Progenitor cell of endocrine pancreas (in vitro differentiated cells): Measurements from ENCODE around the gene TGFBR3L. TPM values are rescaled to one million over a fixed set of nuclear protein-coding genes. Genes with fewer than 3 reads are reported as not detected.

Source experiments
- DNase-seq: peaks from one replicate; pipeline ENCODE4 v3.0.0; 2021; ENCODE audit warnings: low spot score; ENCODE audit not compliant: unreplicated experiment
- H3K27ac Mint-ChIP-seq: 2 replicates; pipeline ENCODE4 v1.8.0; 2021; ENCODE audit warnings: mild to moderate bottlenecking, moderate library complexity, mixed read lengths
- H3K27me3 Mint-ChIP-seq: 2 replicates; pipeline ENCODE4 v1.8.0; 2021; ENCODE audit warnings: mixed read lengths
- H3K36me3 Mint-ChIP-seq: 2 replicates; pipeline ENCODE4 v1.8.0; 2022; ENCODE audit warnings: mixed read lengths; ENCODE audit not compliant: insufficient read depth
- H3K4me1 Mint-ChIP-seq: 2 replicates; pipeline ENCODE4 v1.8.0; 2021; ENCODE audit warnings: low read depth, mixed read lengths
- H3K4me3 Mint-ChIP-seq: 2 replicates; pipeline ENCODE4 v1.8.0; 2021; ENCODE audit warnings: low read depth, mild to moderate bottlenecking, moderate library complexity, mixed read lengths
- H3K9me3 Mint-ChIP-seq: 2 replicates; pipeline ENCODE4 v1.8.0; 2021; ENCODE audit warnings: low read depth, mixed read lengths
- CTCF ChIP-seq: fragments of 200-600 bp; sonication (generic); IDR thresholded peaks from one replicate; pipeline ENCODE4 v1.5.0; 2021; ENCODE audit warnings: antibody characterized with exemption, mild to moderate bottlenecking; ENCODE audit not compliant: unreplicated experiment
- total RNA-seq: library from RNA; stranded (reverse); gene quantifications from 2 replicates; pipeline ENCODE4 v1.2.1, GENCODE V29; 2021

TGFBR3L gene
- total RNA-seq, 1 donor from 2014 or later = 0.67 TPM

DNA sequence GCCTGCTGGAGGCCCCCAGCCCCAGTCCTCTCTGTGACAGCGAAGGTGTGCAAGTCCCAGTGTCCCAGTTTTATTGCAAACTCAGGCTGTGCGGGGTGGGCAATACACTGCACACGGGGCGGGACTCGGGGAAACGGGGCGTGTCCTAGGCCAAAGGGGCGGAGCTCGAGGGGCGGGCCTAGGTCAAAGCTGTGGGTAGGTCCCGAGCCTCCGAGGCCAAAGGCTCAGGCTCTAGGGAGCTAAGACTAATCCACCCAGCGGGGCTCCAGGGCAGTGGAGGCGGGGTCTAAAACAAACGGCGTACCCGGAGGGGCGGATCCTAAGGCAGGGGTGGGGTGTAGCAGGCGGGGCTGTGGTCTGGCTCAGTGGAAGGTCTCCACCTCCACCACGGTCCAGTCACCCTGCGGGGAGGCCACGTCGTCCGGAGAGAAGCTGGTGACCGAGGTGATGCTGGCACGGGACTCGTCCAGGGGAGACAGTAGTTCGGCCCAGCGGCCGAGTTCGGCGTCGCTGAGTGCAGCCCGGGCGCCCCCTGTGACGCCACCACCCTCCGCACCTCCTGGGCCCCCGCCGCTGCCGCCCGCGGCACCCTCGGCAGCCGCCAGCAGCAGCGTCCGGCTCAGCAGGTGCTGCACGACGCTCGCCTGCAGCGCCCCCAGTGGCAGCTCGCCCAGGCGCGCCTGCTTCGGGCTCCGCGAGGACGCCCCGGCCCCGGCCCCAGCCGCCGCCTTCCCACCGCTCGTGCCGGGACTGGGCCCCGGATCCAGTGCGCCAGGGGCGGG is 45.8 kb upstream of the TGFBR3L start:
- Mint-ChIP-seq H3K4me3 (no peak overlapping the region), H3K27ac (no peak overlapping the region), H3K27me3 (peaks cover 29% of the 10 kb centered on the region), H3K36me3 (peaks cover 12% of the 10 kb centered on the region), H3K9me3 (peaks cover 2% of the 10 kb centered on the region), H3K4me1 (peaks cover 9% of the 10 kb centered on the region)
- peak; percentile 90 for TF ChIP-seq CTCF
- DNase-seq = peak; percentile 64

GRCh38 chr19:7869453-7869909 is 45.1 kb upstream of the TGFBR3L start:
- peaks cover 12% of the 10 kb centered on the region for H3K36me3 Mint-ChIP-seq
- H3K27ac Mint-ChIP-seq = no peak overlapping the region
- peaks cover 24% of the 10 kb centered on the region for H3K27me3 Mint-ChIP-seq
- DNase-seq = no peak
- no peak overlapping the region for H3K4me3 Mint-ChIP-seq
- peaks cover 2% of the 10 kb centered on the region for H3K9me3 Mint-ChIP-seq
- TF ChIP-seq CTCF = peak; percentile 20
- peaks cover 9% of the 10 kb centered on the region for H3K4me1 Mint-ChIP-seq

- peaks cover 12% of the 10 kb centered on the region for H3K36me3 Mint-ChIP-seq
- H3K27ac Mint-ChIP-seq = no peak overlapping the region
- no peak for TF ChIP-seq CTCF
- peaks cover 2% of the 10 kb centered on the region for H3K9me3 Mint-ChIP-seq
- no peak for DNase-seq
- peaks cover 18% of the 10 kb centered on the region for H3K27me3 Mint-ChIP-seq
- H3K4me1 Mint-ChIP-seq = peaks cover 8% of the 10 kb centered on the region
- no peak overlapping the region for H3K4me3 Mint-ChIP-seq
These were observed 44.6 kb upstream of the TGFBR3L start for GRCh38 chr19:7869910-7870511.

GRCh38 chr19:7870571-7871436 is 43.8 kb upstream of the TGFBR3L start:
- H3K4me3 Mint-ChIP-seq = peak overlapping the region; percentile 64
- no peak for TF ChIP-seq CTCF
- peaks cover 12% of the 10 kb centered on the region for H3K36me3 Mint-ChIP-seq
- DNase-seq = no peak
- H3K9me3 Mint-ChIP-seq = peaks cover 2% of the 10 kb centered on the region
- H3K27ac Mint-ChIP-seq = peak overlapping the region; percentile 46
- H3K4me1 Mint-ChIP-seq = peaks cover 8% of the 10 kb centered on the region
- H3K27me3 Mint-ChIP-seq = peaks cover 11% of the 10 kb centered on the region
